Astrocyte (in vitro differentiated cells and primary cell): ENCODE measurements around the gene MSX1.

ENCODE experiments used
- EZH2 ChIP-seq: IDR thresholded peaks from 2 replicates; pipeline ENCODE4 v1.6.1; 2012; ENCODE audit warnings: mild to moderate bottlenecking, low read length, inconsistent platforms; ENCODE audit not compliant: insufficient read depth
- TF ChIP-seq, protein P1 (sequence below): IDR thresholded peaks from 2 replicates; pipeline ENCODE4 v1.5.1; 2011; ENCODE audit warnings: low read depth, mild to moderate bottlenecking, inconsistent platforms, low read length, moderate library complexity; ENCODE audit not compliant: insufficient read depth

DNA sequence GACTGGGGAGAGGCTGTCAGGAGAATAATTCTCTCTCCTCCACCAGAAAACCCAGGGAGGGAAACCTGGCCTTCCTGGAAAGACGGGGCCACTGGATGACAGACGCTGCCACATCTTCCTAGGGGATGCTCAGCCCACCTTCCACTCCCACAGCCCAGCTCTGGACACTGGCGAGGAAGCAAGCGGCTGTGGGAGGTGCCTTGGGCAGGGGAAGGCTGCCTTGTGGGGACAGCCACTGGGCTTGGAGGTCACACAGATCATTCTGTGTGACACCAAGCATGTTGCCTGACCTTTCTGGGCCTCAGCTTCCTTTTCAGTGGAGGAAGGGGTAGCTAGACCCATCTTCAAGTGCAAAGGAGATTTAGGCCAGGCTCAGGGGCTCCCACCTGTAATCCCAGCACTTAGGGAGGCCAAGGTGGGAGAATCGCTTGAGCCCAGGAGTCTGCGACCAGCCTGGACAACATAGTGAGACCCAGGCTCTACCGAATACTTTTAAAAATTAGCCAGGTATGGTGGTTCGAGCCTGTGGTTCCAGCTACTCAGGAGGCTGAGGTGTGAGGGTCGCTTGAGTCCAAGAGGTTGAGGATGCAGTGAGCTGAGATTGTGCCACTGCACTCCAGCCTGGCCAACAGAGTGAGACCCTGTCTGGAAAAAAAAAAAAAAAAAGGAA, 9.8 kb upstream of the MSX1 start:
- TF ChIP-seq, protein P1, sequence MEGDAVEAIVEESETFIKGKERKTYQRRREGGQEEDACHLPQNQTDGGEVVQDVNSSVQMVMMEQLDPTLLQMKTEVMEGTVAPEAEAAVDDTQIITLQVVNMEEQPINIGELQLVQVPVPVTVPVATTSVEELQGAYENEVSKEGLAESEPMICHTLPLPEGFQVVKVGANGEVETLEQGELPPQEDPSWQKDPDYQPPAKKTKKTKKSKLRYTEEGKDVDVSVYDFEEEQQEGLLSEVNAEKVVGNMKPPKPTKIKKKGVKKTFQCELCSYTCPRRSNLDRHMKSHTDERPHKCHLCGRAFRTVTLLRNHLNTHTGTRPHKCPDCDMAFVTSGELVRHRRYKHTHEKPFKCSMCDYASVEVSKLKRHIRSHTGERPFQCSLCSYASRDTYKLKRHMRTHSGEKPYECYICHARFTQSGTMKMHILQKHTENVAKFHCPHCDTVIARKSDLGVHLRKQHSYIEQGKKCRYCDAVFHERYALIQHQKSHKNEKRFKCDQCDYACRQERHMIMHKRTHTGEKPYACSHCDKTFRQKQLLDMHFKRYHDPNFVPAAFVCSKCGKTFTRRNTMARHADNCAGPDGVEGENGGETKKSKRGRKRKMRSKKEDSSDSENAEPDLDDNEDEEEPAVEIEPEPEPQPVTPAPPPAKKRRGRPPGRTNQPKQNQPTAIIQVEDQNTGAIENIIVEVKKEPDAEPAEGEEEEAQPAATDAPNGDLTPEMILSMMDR = no peak
- TF ChIP-seq EZH2 = no peak
